Bronchial epithelial cell (primary cell): ENCODE results near the gene WHAMM. TPM values are rescaled to one million over a fixed set of nuclear protein-coding genes. Genes with fewer than 3 reads are reported as not detected.

Experiments
- DNase-seq: peaks from one replicate; pipeline ENCODE4 v3.0.0-alpha.2; 2010; ENCODE audit warnings: low read depth
- FAIRE-seq: peaks from 2 replicates; lab custom pipeline; 2011; peaks lifted over from hg19 to GRCh38; lab: Jason Lieb, UNC
- H3K27me3 ChIP-seq: 2 replicates; pipeline ENCODE4 v1.5.1; 2011; ENCODE audit warnings: low read length; ENCODE audit not compliant: control insufficient read depth, insufficient read depth
- H3K36me3 ChIP-seq: 2 replicates; pipeline ENCODE4 v1.5.1; 2011; ENCODE audit warnings: low read length; ENCODE audit not compliant: control insufficient read depth, insufficient read depth
- H3K4me3 ChIP-seq: 2 replicates; pipeline ENCODE4 v1.5.1; 2011; ENCODE audit warnings: mild to moderate bottlenecking, low read depth, low read length, control low read depth
- CTCF ChIP-seq: IDR thresholded peaks from 2 replicates; pipeline ENCODE4 v1.5.1; 2011; ENCODE audit warnings: mild to moderate bottlenecking, moderate library complexity, low read length, control low read depth, inconsistent platforms; ENCODE audit not compliant: insufficient read depth, severe bottlenecking
- total RNA-seq: library from RNA; depleted of rRNA; stranded (reverse); fragments of >200 nt; gene quantifications from 2 replicates; pipeline ENCODE4 v1.2.1, GENCODE V29; 2014

The WHAMM gene
- total RNA-seq, 1 donor from 2014 or later, result 3.2 TPM

DNA sequence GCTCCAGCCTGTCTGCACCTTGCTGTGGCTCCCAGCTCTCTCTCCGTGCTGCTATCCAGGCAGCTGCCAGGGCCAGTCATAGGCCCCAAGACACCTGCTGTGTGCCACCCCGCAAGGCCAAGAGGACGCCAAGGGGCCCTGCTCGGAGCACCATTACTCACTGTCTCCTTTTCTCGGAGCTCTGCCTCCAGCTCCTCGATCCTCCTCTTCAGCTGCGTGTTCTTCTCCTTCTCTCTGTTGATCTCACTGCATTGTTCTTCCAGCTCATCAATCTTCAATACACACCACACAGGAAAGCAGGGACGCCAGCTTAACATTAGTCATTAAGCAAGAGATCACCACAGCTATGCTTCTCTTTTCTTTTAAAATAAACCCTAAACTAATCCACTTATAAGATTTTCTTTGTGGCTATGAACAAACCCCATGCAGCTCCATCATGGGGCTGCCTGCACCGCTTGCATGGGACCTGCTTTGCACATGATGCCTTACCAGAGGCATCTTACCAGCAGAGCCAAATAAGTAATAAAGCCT is 42.6 kb downstream of the WHAMM start:
- TF ChIP-seq CTCF, result no peak
- H3K4me3 ChIP-seq, result no peak overlapping the region
- no peaks in the 10 kb centered on the region for H3K27me3 ChIP-seq
- DNase-seq (no peak), FAIRE-seq (no peak)
- peaks cover 14% of the 10 kb centered on the region for H3K36me3 ChIP-seq

GRCh38 chr15:82852941-82853561 is 43.6 kb downstream of the WHAMM start:
- H3K4me3 ChIP-seq, result no peak overlapping the region
- no peaks in the 10 kb centered on the region for H3K27me3 ChIP-seq
- DNase-seq (no peak), FAIRE-seq (no peak)
- peaks cover 12% of the 10 kb centered on the region for H3K36me3 ChIP-seq
- no peak for TF ChIP-seq CTCF

- no peak for FAIRE-seq
- Histone ChIP-seq H3K27me3 (no peaks in the 10 kb centered on the region), H3K36me3 (peaks cover 15% of the 10 kb centered on the region), H3K4me3 (no peak overlapping the region)
- no peak for DNase-seq
- TF ChIP-seq CTCF, result no peak
Measured at GRCh38 chr15:82854554-82854953, 45.1 kb downstream of the WHAMM start.

DNA sequence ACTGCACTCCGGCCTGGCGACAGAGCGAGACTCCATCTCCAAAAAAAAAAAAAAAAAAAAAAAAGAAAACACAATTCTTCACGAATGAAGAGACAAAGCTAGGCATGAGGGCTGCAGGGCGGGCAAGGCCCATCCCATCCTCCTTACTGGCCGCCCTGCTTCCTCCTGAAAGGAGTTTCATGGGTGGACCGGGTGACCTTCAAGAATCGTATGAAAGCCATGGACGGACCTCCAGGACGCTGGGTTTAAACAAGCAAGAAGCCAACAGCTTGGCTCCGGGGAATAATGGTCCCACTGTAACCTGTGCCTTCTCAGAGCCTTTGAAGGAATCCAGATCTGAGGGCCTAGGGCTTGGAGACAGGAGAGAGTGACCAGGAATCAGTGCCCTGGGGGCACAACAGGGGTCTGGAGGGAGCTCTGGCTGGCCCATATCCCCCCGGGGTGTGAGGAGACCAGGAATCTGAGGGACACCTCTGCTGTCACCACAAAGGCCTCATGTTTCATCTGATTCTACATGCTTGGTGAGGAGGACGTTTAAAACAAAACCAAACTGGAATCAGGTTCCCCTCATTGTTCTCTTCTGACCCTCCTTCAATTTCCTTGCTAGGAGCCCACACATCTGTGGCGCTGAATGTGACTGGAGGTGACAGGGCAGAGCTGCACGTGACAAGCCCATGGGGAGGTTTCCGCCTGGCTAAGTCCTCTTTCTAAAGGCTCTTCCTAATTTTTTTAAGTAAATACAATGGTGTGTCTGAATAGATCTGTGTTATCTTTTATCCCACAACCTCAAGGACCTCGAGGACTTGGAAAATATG is 46.1 kb downstream of the WHAMM start:
- TF ChIP-seq CTCF, result no peak
- Histone ChIP-seq H3K4me3 (no peak overlapping the region), H3K27me3 (no peaks in the 10 kb centered on the region), H3K36me3 (peaks cover 15% of the 10 kb centered on the region)
- FAIRE-seq, result no peak
- DNase-seq, result no peak

DNA sequence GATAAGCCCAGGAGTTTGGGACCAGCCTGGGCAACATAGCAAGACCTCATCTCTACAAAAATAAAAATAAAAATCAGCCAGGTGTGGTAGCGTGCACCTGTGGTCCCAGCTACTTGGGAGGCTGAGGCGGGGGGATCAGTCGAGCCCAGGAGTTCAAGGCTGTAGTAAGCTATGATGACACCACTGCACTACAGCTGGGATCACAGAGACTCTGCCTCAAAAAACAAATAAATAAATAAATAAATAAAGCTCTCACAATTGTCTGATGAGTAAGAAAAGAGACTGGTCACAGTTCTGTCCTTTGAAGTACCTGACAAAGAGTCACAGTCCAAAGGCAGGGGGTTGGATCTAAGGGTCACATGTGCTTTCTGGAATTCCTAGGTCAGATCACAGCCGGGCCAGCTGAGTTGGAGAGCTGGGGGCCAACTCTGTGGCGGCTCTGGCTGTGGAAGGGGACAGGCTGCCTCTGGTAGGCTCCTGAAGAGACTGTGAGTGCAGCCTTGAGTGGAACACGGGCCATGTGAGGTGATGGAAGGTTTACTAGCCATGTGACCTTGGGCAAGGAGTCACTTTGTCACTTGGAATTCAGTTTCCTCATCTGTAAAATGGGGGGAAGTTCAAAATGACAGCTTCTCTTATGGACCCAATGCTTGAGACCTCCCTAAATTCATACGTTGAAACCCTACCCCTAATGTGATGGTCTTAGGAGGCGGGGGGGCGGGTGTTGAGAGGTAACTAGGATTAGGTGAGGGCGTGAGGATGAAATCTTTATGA is 47.2 kb downstream of the WHAMM start:
- Histone ChIP-seq H3K27me3 (no peaks in the 10 kb centered on the region), H3K4me3 (no peak overlapping the region), H3K36me3 (peaks cover 13% of the 10 kb centered on the region)
- FAIRE-seq (no peak), DNase-seq (no peak)
- TF ChIP-seq CTCF, result no peak
